ENCODE measurements around the gene NKD2.

DNA sequence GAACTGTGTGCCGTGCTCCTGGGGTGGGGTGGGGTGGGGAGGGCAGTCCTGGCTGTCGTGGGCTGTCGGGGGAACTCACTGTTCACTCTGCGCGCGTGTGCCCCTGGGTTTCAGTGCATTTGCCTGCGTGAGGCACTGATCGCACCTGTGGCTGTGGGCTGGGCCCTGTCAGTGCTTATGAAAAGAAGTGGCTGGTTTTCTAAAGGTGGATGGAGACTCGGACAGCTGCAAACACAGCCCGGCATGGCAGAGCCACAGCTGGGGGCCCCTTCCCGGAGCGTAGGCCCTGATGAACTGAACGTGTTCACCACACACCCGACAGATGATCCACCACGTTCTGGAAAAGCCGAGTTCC, 42.7 kb downstream of the NKD2 start:
- TF ChIP-seq ZNF274 (IDR thresholded peaks at IDR 0.05; ENCODE audit: low read depth, low read length) (no peak), YY1 (IDR thresholded peaks at IDR 0.05; ENCODE audit: insufficient read depth, insufficient read length) (no peak), SUZ12 (IDR thresholded peaks at IDR 0.05; ENCODE audit: extremely low read depth, insufficient read depth, insufficient read length) (no peak)
